HG02798 (cell line): ENCODE data around the gene DPYSL3.

Experiments used
- ATAC-seq: cut with Tn5 transposase; IDR thresholded peaks from one replicate; pipeline ENCODE4 v1.9.1; 2021; ENCODE audit warnings: mild to moderate bottlenecking; ENCODE audit not compliant: unreplicated experiment, poor library complexity

DPYSL3 gene

DNA sequence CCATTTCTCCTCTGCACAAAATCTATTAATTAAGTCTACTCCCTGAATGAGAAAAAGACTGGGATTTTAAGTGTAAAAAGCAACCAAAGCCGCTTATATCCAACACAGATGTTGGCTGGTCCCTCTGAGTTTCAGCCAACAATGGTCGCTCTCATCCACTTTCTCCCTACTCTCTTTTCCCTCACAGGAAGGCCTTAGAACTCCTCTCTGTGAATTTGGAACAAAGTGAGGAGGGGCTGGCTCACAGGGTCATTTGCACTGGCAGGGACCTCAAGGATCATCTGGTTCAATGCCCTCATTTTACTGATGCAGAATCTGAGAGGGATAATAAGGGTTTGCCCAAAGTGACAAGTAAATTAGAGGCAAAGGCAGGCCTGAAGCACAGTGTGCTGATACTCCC is 64.0 kb downstream of the DPYSL3 start:
- no peak for ATAC-seq

DNA sequence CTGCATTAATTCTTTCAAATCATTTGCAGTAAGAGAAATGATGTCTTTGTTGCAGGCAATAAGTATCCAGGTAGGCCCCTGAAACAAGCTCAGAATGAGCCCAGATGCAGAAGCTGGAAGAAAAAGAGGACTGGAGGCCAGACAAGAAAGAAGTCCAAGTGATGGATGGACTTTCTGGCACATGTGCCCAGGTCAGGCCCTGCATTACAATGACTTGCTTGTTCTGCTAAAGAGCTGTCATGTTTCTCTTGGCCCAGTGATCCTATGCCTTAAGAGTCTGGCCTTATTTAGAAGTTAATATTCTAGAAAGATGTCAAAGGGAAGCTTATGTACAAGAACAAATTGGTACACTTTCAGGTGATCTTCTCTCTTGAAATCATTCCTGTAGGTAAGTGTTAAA is 64.8 kb downstream of the DPYSL3 start:
- ATAC-seq, result no peak

DNA sequence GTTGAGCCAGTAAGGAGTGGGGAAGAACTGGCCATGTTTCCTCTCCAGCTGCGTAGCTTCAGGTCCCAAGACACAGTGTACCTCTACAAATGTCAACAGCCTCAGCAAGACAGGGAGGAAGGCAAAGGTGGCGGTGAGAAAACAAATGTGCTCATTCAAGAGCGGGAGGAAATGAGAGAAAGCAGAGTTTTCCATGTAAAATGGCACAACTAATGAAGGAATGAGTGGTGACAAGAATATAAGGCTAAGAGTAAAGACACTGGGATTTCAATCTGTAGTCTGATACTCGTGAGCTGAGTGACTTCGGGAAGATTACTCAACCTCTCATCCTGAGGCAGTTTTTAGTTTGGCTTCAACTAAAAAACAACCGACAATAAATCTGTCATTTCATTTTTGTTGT is 67.6 kb downstream of the DPYSL3 start:
- no peak for ATAC-seq

DNA sequence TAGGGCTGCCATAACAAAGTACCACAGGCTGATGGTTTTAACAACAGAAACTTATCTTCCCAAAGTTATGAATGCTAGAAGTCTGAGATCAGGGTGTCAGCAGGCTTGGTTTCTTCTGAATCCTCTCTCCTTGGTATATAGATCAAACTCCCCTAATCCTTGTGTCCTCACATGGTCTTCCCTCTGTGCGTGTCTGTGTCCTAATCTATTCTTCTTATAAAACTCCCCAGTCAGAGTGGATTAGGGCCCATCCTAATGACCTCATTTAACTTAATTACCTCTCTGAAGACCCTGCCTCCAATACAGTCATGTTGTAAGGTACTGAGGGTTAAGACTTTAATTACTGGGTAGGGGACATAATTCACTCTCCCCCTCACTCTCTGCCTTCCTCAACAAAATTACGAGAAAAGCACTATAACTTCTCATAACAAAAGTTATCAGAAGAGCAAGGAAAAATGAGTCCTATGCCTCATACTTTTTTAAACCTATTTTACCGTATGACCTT is 68.6 kb downstream of the DPYSL3 start:
- no peak for ATAC-seq

DNA sequence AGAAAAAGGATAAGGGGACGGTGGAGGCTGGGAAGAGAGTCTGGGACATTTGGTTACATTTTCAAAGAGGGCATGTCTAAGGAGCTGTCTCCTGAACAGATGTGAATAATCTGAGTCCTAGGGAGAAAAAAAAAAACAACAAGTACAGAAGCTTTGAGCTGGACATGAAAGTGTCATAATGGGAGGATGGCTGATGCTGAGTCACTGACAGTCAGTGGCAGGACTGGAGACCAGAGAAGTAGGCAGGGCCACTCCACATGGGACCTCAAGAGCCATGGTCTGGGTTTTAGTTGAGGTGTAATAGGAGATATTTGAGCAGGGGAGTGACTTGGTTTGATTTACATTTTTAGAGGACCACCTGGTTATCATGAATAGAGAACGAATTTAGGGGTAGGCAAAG is 70.6 kb downstream of the DPYSL3 start:
- ATAC-seq, result peak; percentile 53

DNA sequence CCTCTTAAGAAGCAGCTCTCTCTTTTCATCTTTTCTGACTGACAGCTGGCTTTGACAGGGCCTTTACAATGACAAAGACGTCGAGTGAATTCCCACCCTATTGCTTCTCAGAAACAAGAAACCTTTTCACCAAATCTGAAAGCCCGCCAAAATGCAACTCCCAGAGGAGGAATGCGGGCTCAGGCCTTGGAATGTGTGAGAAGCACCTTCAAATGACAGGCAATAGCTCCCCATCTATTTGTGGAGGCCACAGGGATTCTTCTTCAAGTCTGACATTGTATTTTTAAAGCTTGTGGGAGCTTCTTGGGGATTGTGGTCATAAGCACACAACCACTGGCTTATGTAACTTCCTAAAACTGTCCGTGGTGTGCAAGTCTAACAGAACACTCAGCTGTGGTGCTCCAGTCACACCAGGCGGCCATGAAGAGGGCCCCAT is 72.7 kb downstream of the DPYSL3 start:
- ATAC-seq, result no peak

DNA sequence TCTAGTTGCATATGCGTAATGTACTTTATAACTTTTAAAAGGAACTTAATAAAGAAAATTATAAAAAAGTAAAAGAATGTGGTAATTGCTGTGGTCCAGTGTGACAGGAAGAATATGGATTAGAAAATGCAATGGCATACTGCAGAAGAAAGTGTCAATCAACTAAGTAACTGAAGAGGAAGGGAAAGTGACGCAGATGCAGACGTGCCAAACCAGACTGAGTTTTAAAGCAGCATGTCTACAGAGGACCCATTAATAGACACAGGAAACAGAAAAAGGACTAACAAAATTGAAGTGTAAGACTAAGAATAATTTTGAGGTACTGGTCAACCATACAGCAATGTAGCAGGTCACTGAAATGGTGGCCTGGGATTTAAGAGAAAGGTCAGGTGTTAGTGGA is 73.3 kb downstream of the DPYSL3 start:
- peak; percentile 79 for ATAC-seq

DNA sequence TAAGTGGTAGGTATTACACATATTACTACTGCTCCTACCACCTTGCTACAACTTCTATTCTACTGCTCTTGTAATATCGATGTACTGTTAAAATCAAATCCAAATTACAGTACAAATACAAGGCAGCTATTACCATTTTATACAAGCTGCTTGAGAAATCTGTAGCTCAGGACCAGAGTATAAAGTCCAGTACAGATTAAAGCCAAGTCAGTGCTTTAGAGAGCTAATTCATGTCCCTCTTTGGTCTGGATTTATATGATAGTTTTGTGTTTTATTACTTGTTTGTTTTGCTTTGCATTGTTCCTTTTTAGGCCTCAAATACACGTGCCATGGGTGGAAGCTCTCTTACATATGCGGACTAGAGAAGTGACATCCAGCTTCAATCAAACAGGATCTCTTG is 75.8 kb downstream of the DPYSL3 start:
- no peak for ATAC-seq

DNA sequence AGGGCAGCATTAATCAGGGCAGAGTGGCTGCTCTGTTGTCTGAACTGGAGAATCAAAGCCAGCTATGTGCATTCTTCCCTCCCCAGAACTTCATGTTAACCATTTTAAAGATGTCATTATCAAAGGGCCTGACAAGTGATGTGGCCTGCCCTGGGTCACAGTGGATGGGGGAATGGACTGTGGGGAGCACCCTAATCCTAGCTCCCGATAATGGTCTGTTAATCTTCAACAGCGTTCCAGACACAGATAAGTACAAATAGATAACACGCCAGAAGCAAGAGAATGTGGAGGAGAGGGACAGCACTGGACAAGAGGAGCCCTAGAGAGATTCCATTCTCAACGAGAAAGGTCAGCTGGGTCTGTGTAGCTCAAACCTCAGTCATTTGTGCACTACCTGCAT is 77.5 kb downstream of the DPYSL3 start:
- no peak for ATAC-seq

DNA sequence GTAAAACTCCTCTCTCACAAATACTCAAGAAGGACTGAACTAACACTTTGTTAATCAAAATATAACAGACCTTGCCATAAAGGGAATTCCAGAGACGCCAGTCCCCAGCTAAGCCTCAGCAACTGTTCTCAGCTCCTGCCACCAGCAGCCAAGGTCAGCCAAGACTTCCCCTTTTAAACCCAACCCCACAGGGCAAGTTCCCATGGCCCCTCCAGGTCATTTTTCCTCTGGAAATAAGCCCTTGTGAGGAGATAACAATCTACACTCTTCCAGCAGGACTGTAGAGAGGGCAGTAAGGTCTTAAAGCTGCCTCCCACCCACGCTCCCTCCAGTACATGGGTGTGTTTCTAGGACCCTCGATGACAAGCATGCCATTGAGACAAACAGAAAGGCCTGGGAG is 78.3 kb downstream of the DPYSL3 start:
- no peak for ATAC-seq

DNA sequence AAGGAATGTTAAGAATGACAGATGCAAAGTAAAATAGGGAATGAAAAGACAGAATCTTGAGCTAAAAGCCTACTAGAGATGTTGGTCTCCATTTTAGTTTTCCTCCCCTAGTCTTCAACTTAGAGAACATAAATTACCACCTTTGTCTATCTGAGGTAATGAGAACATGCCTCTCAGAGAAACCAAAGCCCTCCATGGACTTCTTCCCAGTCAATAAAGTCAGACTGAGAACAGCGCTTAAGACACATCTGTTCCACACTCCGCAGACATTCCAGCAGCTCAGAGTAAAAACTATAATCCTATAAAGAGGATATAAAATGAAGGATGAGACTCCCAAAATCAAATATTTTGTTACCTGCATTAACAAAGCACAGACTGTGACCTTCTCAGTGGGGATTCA is 79.2 kb downstream of the DPYSL3 start:
- ATAC-seq, result no peak

DNA sequence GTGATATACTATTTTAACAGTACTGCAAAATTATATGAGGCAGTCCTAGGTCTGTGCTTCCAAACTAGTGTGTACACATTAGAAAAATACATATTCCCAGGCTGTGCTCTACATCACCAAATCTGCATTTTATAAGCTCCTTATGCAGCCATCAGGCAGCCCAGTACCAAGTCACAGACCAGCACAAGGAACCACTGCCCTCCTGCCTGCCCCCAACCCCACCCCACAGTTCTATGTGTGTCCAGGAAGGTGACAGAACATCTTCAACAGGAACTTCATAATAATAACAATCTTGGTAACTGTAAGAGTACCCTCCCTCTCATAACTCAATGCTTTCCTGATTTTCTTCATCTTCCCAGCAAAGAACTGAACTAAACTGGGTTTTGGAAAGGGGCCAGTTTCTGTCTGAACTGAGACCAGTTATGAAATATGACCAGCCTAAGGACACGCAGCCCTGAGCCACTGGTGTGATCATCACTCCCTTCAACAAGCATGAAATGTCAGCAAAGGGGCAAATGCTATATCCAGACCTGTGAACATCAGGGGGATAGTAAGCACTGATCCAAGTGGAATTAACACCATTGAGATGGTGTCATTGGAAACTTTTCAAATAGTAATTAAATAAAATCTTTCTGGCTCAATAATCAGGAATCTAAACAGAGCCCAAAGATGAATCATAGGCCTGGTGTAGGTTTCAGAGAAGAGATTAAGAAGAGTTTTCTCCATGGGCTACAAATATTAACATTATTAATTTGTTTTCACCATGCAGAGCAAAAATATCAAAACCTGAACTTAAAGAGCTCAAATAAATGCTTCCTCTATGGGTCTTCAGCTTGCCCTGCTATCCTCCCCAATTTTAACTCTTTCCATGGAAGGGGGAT is 82.1 kb downstream of the DPYSL3 start:
- ATAC-seq, result no peak

DNA sequence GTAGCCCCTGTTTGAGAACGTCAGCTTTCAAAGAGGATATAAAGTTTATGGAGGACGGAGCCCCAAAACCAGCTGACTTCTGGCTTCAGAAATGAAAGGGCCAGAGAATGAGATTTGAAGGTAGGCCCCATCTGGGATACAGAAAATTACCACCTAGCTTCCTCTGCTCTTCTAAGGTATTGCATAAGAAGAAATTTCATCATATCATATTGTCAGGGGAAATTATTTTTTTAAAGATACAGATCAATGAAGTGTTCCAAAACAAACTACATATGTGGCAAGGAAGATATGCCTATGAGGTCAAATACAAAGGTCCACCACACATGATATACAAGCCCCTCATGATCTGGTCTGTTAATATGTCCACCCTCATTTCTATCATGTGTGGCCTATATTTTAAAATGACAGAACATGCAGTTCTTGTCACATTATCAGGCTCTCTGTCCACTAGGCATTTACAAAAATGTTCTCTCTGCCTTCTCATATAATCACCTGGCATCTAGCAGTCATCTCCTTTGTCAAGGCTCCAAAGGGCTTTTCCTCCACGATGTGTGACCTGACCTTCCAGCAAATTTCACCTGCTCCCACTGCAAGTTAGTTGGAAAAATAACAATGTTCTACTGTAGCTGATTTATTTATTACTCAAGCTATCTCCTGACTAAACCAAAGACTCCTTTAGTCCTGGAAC is 83.1 kb downstream of the DPYSL3 start:
- no peak for ATAC-seq

DNA sequence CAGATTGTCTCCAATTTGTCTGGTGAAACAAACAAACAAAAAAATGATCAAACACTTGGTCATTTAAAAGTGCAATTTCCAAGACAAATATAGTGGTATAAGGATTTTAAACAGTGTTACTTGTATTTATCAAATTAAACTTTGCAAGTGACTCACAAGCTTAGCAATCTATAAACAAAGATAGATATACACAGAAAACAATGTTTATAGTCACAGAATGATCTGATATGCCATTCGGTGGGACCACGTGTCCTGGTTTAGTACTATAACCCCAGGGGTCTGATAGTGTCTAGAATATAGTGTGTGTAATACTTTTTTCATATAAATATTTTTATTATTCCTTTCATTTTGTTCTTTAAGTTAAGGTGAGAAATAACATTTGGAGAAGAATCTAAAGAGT is 91.3 kb downstream of the DPYSL3 start:
- no peak for ATAC-seq

DNA sequence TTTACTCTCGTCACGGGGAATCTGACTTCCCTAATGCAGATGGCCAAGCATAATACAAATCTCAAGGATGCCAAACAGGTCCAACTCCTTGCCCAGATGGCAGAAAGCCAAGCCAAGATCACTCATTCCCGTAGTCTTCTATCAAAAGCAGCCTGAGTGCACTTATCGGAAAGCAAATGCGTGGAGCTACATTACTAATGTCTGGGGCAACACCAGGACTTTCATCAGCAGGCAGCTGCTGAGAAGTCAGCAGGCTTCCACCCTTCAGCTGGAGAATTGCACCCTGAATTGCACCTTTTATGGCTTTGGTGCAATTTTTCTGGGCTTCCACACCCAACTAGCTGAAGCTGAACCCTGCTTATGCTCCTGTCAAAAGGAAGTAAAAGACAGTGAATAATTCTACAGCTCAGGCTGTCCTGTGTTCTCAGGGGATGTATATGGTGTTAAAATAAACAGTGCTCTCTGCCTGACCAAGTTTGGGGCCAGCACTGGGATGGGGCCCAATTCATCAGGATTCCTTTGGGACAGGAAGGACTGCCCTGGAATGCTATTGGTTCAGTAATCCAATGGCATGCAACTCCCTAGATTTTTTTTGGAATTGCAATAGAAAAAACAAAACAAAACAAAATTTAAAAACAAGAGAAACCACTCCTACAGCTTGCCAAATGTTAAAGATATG is 92.6 kb downstream of the DPYSL3 start:
- ATAC-seq, result no peak

DNA sequence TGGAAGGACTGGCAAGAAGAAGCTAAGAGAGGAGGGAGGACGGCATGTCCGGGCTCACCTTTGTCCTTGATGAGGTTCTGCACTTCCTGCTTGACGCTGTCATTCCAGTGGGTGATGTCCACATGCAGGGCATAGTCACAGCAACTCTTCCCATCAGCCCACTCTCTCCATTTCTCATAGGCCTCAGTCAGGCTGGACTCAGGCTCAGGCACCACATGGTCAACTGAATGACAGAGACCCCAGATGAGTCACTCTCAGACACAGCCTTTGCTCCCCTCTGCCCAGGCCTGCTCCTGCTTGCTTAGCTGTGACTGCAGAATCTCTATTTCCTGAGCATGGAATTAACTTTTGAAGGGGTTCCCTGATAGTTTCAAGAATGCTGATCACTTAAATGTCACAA is 94.2 kb downstream of the DPYSL3 start:
- ATAC-seq, result no peak

DNA sequence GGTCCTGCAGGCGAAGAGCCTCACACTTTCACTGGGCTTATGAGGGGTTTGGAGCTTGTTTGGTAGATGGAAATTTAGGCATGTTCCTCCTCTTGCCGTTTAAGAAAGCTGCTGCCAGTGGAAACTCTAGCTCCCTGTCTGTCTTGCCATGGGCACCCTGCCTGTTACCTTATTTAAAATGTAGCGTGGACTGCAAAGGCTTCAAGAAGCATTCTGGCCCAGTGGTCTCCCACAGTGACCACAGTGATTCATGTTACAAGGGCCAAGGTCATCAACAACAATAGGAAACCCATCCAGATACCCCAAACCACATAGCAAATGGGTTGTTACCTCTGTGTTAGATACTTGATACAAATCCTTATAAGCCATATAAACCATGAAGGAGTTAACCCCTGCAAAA is 96.6 kb downstream of the DPYSL3 start:
- no peak for ATAC-seq

DNA sequence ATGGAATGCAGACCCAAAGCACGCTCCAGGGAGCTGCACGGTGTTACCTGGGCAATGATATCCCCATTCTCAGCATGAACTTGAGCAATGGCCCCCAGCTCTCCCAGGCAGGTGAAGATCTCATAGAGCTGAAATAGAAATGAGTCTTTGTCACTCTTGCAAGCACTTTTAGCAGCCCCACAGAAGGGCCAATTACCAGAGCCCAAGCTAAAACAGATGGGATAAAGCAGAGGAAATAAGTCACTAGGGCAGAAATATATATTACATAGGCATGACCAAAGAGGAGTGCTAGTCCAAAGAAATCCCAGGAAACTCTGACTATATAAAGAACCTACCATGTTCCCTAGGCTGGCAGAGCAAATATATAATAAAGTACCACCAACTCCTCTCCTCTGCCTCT is 97.3 kb downstream of the DPYSL3 start:
- ATAC-seq, result no peak

DNA sequence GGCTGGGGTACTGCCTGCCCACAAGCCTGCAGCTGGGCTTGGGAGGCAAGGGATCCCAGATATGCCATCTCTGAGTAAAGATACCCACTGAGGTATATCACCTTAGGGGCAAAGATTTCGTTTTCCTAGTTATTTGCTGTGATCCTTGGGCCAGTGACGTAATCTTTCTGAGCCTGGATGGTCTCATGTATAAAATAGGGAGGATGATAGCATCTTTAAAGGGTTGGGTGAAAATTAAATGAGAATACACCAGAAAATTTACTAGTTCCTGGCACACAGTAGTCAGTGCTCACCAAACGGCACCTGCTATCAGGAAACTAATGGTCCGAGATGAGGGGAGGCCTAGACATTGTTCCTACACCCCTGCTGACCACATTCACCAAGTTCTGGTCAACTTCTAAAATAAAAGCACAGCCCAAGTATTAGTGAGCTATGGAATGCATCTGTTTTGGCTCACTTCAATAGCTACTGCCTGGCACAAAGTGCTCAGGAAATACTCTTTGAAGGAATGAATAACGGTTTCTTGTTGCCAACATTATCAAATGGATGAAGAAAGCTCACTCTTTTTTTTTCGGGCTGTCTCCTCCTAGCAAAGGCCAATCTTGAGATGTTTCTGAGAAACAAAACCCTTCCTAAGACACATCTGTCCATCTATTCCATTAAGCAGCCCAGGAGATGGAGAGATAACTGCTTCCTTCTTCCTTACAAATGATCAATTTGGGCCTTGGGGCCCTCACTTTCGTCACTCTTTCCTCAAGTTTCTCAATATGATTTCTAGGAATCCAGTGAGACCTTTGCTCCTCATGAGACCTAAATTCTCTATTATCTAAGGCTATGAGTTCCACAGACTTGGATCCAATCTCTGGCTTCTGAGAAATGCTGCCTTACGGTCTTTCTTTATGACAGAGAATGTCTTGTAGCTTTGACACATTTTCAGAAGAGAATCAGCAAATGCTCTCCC is 98.2 kb downstream of the DPYSL3 start:
- no peak for ATAC-seq
